T follicular helper cell (primary cell): Measurements from ENCODE around the gene HTR1A.

Source experiments
- DNase-seq: peaks from one replicate; pipeline ENCODE4 v3.0.0-alpha.2; 2020; ENCODE audit warnings: low read depth
- total RNA-seq, 2 experiments: gene quantifications; one replicate each; lab custom pipeline; 2026; lab: John Stamatoyannopoulos, UW

The HTR1A gene
- 0 reads per million in 2 experiments for total RNA-seq

DNA sequence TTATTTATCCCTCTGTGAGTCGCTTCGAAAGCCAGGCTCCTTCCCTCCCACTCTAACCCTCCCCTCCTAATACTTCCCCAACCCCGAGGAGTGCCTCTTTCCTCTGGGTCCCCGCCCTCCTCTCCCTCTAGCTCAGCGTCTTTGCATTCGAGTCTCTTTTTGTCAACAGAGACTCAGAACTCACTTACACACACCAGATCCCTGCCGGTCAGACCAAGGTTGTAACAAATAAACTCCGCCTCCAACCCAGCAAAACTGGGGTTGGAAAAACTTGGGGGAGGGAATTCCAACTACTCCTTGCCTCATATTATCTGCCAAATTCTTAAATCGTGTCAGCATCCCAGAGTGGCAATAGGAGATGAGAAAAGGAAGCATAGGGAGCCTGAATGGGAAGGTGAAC is at the start of gene HTR1A:
HTR1A (minus strand) TSS at position 167 of the 400 bp plus-strand sequence. CDS start 726 bp downstream, outside the sequence.
- no peak for DNase-seq

DNA sequence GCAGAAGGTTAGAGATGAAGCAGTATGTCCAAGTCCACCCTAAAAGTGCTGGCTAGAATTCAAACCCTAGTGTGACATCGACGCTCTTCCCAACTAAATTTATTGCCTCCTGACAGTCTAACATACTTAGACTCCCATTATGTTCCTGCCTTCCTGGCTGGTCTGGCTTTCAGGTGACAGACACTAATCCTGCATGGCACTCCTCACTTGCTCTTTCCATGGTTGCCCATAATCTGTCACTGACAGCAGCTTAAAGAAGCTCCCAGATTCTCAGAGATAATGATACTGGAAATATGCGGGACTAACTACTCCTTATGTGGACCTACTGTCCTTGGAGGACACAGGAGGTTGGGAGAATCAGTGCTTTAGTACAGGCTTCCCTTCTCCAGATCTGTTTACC is 41.7 kb upstream of the HTR1A start:
- DNase-seq = no peak

GRCh38 chr5:64000096-64000495 is 37.9 kb upstream of the HTR1A start:
- no peak for DNase-seq

DNA sequence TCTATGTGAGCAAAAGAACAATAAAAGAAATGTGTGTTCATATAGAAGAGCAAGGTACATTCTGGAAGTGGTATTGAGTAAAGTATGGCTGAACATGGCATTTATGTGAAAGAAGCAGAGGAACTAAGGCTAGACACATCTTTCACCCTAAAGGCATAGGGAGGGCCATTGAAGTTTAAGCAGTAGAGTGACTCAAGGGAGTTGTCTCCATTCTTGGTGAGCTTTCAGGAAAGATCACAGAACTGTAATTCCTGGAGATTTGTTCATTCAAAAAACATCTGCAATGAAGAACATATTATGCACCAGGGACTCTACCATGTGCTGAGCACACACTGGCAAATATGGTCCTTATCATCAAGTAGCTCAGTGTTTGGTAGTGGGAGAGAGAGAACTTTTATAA is 24.8 kb upstream of the HTR1A start:
- no peak for DNase-seq

GRCh38 chr5:63981864-63982263 is 19.6 kb upstream of the HTR1A start:
- no peak for DNase-seq

DNA sequence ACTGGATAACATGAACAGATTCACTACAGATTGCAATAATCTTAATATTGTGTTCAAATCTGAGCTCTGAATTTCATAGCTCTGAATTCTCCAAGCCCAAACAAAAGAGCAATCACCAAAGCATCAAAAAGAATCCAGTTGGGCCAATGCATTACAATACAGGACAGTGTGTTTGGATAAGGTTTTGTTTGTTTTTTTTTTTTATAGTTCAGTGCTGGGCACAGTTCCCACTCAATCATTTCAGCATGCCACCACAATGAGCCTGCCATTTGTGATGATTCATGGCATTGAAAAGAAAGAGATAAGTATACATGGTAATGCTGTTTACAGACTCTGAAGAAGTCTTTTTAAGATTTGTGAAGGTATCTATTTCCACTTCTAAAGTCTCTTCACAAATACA is 1.7 kb upstream of the HTR1A start:
- no peak for DNase-seq

DNA sequence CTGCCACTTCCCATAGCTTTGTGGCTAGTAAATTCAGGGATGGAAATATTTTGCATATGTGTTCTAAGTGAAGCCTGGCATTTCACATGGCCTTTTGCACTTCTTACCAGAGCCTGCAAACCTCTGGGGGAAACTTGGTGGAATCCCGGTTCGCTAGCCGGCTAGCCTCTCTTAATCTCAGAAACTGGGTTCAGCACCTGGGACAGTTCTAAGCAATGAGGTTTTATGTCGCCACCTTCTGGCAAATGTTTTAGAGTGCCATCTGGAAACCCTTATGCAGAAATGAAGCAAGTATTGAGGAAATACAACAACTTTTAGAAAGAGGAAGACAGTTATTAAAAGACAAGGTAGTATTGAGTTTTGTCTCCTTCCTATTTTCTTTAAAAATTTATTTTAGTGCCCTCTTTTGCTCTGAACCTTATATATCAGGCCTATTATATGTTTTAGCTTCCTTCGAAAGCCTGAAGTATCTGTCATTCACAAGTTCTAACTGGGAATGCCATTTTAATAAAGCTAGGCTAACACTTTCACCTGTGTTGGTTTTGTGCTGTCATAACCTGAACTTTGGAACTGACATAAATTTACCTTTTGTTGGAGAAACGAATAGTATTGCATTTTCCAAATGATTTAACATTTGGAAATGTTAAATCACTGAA is 963 bp upstream of the HTR1A start:
- DNase-seq = no peak

GRCh38 chr5:63961598-63962161 is 565 bp downstream of the HTR1A start:
- no peak for DNase-seq

GRCh38 chr5:63961125-63961597 is 1.1 kb downstream of the HTR1A start:
- no peak for DNase-seq

- no peak for DNase-seq
Observed at GRCh38 chr5:63960646-63961045, 1.6 kb downstream of the HTR1A start.

DNA sequence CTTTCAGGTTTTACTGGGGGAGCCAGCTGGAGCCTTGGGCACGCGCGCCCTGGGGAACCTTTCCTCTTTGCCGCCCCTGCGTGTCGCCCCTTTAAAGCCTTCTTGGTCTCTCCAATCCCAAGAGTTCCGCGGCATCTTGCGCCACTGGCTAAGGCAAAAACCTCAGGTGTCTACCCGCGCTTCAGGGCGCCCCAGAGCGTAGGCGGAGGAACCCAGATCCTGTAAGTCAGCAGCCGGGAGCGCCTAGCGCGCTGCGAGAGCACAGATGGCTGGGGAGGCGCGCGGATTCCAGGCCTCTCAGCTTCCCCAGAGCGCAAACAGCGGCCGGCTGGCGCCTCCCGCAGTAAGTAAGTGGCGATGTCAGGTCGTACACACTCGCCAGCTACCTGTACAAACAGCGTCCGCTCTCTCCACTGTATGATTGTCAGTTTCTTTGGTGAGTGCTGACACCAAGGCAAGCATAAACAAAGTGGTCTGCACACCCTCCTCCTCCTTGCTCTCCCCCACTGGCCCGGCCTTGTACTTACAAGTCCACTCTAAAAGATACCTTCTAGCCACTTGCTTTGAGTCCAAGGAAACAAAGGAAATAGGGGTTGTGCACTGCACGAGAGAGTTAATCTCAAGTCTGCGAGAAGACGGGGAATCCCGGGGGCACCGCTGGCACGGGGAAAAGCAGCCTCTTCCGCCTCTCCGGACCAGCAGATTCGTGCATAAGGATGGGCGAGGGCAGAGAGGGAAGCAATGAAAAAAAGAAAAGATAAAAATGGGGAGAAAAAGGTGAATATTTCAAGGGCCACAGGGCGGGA is 2.9 kb downstream of the HTR1A start:
- no peak for DNase-seq

DNA sequence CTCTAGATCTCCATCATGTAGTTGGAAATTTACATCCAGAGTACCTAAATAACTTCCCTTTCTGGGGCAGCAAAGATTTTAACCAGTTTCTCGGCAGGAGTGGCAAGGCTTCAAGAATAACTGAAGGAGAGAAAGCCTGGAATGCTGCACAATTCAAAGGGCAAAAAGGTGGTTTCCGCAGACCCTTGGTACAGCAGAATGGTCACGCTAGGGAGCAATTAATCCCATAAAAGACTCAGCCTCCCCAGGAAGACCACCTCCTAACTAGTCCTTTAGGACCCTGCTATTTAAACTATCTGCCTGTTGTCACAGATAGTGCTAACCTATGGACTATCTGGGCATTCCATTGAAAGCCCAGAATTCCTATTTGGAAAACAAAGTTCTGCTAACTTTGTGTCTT is 3.6 kb downstream of the HTR1A start:
- no peak for DNase-seq

DNA sequence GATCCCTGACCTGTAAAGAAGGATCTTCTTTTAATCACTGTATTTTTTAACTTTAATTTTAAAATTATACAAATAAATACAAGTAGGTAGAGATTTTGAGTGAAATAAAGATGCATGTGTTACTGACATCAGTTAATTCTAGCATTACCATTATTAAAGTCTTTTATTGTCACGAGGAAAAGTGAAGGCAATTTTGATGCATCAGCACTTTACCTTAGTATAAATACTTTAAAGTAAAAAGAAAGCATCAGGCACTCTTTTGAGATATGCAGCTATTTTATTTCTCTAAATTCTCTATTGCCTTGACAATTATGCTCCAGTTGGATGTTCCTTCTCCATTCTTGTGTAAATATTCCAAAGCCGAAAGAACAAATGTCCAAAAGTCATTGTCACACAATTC is 4.6 kb downstream of the HTR1A start:
- no peak for DNase-seq

DNA sequence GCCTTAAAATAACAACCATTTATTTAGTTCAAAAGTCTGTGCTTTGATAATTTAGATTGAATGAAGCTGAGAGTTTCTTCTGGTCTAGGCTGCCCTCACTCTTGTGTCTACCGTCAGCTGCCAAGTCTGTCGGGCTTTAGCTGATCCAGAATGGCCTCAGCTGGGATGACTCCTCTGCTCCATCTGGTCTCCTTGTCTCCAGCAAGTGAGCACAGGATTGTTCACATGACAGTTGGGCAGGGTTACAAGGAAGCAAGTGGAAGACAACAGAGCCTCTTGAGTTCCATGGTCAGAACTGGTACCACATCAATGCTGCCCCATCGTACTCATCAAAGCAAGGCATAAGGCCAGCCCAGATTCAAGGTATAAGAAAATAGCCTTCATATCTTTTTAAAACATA is 9.0 kb downstream of the HTR1A start:
- DNase-seq = no peak

- DNase-seq = no peak
Observed at GRCh38 chr5:63935103-63935502, 27.1 kb downstream of the HTR1A start.

DNA sequence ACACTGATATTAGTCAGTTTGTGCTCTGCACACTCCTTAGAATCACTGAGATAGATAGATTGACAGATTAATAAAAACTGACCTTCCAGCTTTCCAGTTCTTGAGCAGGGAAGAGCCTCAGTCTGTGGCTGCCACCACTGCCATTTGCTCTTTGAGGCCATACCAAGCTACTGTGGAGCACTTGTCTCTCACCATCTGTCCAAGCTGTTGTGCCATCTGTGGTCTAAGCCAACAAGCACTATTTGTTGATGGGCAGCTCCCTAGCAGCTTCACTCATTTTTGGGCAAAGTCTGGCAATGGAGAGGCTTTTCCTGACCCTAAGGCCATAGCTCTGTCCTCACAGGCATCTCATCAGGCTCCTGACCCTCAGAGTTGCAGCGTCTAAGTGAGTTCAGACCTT is 30.4 kb downstream of the HTR1A start:
- DNase-seq = no peak

GRCh38 chr5:63928451-63928850 is 33.8 kb downstream of the HTR1A start:
- DNase-seq = no peak

GRCh38 chr5:63923914-63924313 is 38.3 kb downstream of the HTR1A start:
- DNase-seq = no peak

DNA sequence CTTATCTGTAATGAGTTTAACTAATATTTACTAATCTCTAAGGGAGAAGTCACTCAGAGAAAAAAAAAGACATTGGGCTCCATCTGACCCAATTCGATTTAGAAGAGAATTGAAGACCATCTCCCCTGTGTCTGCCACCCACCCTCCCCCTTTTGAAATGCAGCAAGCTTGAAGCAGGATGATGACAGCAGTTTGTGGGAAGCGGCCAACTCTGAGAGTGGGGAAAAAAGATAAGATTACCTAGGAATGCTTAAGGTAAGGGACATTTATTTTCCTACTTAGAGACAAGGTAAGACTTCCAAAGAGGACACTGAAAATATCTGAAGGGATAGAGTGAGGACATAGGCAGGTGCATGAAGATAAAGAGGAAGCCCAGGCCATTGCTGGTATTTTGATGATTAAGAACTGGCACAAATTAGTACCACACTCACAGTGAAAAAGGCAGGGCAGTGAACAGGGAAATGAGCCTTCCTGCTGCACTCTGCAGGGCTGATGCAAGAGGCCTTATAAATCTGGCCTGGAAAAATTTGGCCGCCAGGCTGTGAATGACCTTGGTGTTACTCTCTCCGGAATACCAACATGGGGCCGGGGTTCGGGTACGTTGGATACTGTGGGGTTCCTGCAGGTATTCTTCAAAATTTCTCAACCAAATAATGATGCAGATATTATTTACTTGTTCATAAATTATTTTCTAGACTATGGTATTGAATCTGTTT is 42.3 kb downstream of the HTR1A start:
- no peak for DNase-seq

- DNase-seq = no peak
Observed at GRCh38 chr5:63916786-63917185, 45.5 kb downstream of the HTR1A start.

DNA sequence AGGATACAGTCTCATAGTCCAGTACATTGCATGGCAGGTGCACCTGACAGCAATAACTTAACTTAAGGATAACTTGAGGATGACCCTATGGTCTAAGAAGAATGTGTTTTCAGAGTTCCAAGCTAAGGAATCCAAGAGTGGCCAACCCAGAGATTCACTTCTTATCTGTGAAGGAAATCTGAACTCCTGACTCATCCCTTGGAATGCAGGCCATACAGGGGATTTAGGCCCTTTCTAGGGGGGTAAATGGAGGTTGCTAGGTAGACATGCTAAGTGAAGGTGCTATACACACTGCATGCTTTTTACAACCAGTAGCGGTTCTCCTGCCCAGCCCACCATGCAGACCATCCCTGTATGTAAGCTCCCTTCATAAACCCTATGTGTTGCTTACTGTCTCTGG is 50.4 kb downstream of the HTR1A start:
- no peak for DNase-seq
